HG02981 (cell line): Measurements from ENCODE around the gene SMOC1.

ENCODE experiments used
- ATAC-seq: cut with Tn5 transposase; IDR thresholded peaks from one replicate; pipeline ENCODE4 v1.9.1; 2021; ENCODE audit warnings: mild to moderate bottlenecking, moderate library complexity; ENCODE audit not compliant: unreplicated experiment

The SMOC1 gene

GRCh38 chr14:69861025-69861569 lies 18.1 kb upstream of the SMOC1 start:
- ATAC-seq, result no peak

- ATAC-seq, result no peak
Measured at GRCh38 chr14:69863083-69863482, 16.1 kb upstream of the SMOC1 start.

GRCh38 chr14:69865701-69866365 lies 13.4 kb upstream of the SMOC1 start:
- ATAC-seq, result no peak

- no peak for ATAC-seq
Measured at GRCh38 chr14:69868363-69868963, 10.8 kb upstream of the SMOC1 start.

GRCh38 chr14:69870613-69871012 lies 8.6 kb upstream of the SMOC1 start:
- no peak for ATAC-seq

GRCh38 chr14:69873877-69874780 lies 5.1 kb upstream of the SMOC1 start:
- ATAC-seq, result no peak

- no peak for ATAC-seq
Measured at GRCh38 chr14:69876221-69876847, 2.9 kb upstream of the SMOC1 start.

GRCh38 chr14:69876848-69877306 lies 2.3 kb upstream of the SMOC1 start:
- no peak for ATAC-seq

- no peak for ATAC-seq
Measured at GRCh38 chr14:69877492-69877891, 1.7 kb upstream of the SMOC1 start.

- no peak for ATAC-seq
Measured at GRCh38 chr14:69878251-69878650, 965 bp upstream of the SMOC1 start.

- ATAC-seq, result no peak
Measured at GRCh38 chr14:69880044-69880487, 850 bp downstream of the SMOC1 start.

- no peak for ATAC-seq
Measured at GRCh38 chr14:69880893-69881292, 1.7 kb downstream of the SMOC1 start.

GRCh38 chr14:69882116-69882864 lies 3.1 kb downstream of the SMOC1 start:
- no peak for ATAC-seq

- ATAC-seq, result no peak
Measured at GRCh38 chr14:69882915-69883314, 3.7 kb downstream of the SMOC1 start.

- no peak for ATAC-seq
Measured at GRCh38 chr14:69886453-69887242, 7.4 kb downstream of the SMOC1 start.

- no peak for ATAC-seq
Measured at GRCh38 chr14:69887740-69888657, 8.8 kb downstream of the SMOC1 start.

- no peak for ATAC-seq
Measured at GRCh38 chr14:69891422-69891821, 12.2 kb downstream of the SMOC1 start.

GRCh38 chr14:69895109-69895508 lies 15.9 kb downstream of the SMOC1 start:
- no peak for ATAC-seq
